Liver (tissue), 9 donors: ENCODE data around the gene ATP2B2. TPM values are rescaled to one million over a fixed set of nuclear protein-coding genes. Genes with fewer than 3 reads are reported as not detected.

Source experiments
- DNase-seq: peaks from one replicate; pipeline ENCODE4 v3.0.0-alpha.2; 2017; ENCODE audit warnings: low spot score
- H3K27ac ChIP-seq, 2 donors: one replicate each; pipeline ENCODE4 v1.7.0; 2013; ENCODE audit warnings: inconsistent platforms in 2 of 2, low read length in 2 of 2, control low read depth in 1 of 2, low read depth in 1 of 2, mild to moderate bottlenecking in 1 of 2
- H3K27me3 ChIP-seq, 4 donors: one replicate each; pipeline versions ENCODE4 v1.6.1 to v1.7.0; 2013; ENCODE audit warnings: low read length in 3 of 4, inconsistent platforms in 1 of 4, mild to moderate bottlenecking in 1 of 4, moderate library complexity in 1 of 4; ENCODE audit not compliant: control insufficient read depth in 4 of 4, insufficient read depth in 4 of 4
- H3K36me3 ChIP-seq, 4 donors: one replicate each; pipeline versions ENCODE4 v1.6.1 to v1.7.0; 2013; ENCODE audit warnings: low read length in 3 of 4, mild to moderate bottlenecking in 3 of 4, low read depth in 1 of 4, moderate library complexity in 1 of 4; ENCODE audit not compliant: control insufficient read depth in 4 of 4, insufficient read depth in 3 of 4
- H3K4me1 ChIP-seq, 4 donors: one replicate each; pipeline versions ENCODE4 v1.6.1 to v1.7.0; 2013; ENCODE audit warnings: low read length in 3 of 4, mild to moderate bottlenecking in 3 of 4, moderate library complexity in 1 of 4; ENCODE audit not compliant: control insufficient read depth in 4 of 4, insufficient read depth in 4 of 4
- H3K4me3 ChIP-seq, 3 donors: one replicate each; pipeline versions ENCODE4 v1.6.1 to v1.7.0; 2013; ENCODE audit warnings: low read length in 3 of 3, control low read depth in 1 of 3, low read depth in 1 of 3, mild to moderate bottlenecking in 1 of 3
- H3K9ac ChIP-seq, 2 donors: one replicate each; pipeline ENCODE4 v1.7.0; 2013; ENCODE audit warnings: low read length in 2 of 2, mild to moderate bottlenecking in 2 of 2, moderate library complexity in 2 of 2, control low read depth in 1 of 2, low read depth in 1 of 2
- H3K9me3 ChIP-seq, 4 donors: one replicate each; pipeline versions ENCODE4 v1.6.1 to v1.7.0; 2013; ENCODE audit warnings: low read length in 3 of 4; ENCODE audit not compliant: control insufficient read depth in 4 of 4
- FOXA1 ChIP-seq: IDR thresholded peaks from 2 replicates; pipeline ENCODE4 v1.6.1; 2016; ENCODE audit warnings: antibody characterized with exemption
- FOXA2 ChIP-seq: IDR thresholded peaks from 2 replicates; pipeline ENCODE4 v1.6.1; 2016; ENCODE audit warnings: antibody characterized with exemption
- GABPA ChIP-seq, 2 donors: IDR thresholded peaks in 1 of 2; conservative IDR thresholded peaks in 1 of 2; 2 replicates each; pipeline ENCODE4 v1.6.1; 2016; ENCODE audit warnings: antibody characterized with exemption in 2 of 2, mild to moderate bottlenecking in 1 of 2, moderate library complexity in 1 of 2
- HNF4A ChIP-seq, 2 donors: conservative IDR thresholded peaks; 2 replicates each; pipeline ENCODE4 v1.6.1; 2016; ENCODE audit warnings: antibody characterized with exemption in 2 of 2, mild to moderate bottlenecking in 2 of 2
- HNF4G ChIP-seq: IDR thresholded peaks from 2 replicates; pipeline ENCODE4 v1.6.1; 2016; ENCODE audit warnings: antibody characterized with exemption
- NR2F2 ChIP-seq: IDR thresholded peaks from 2 replicates; pipeline ENCODE4 v1.6.1; 2016; ENCODE audit warnings: antibody characterized with exemption
- RAD21 ChIP-seq, 2 donors: IDR thresholded peaks; 2 replicates each; pipeline ENCODE4 v1.6.1; 2016; ENCODE audit warnings: antibody characterized with exemption in 2 of 2, mild to moderate bottlenecking in 2 of 2
- RXRA ChIP-seq, 2 donors: IDR thresholded peaks; 2 replicates each; pipeline ENCODE4 v1.6.1; 2017 to 2018; ENCODE audit warnings: antibody characterized with exemption in 2 of 2, mild to moderate bottlenecking in 1 of 2
- SP1 ChIP-seq: IDR thresholded peaks from 2 replicates; pipeline ENCODE4 v1.6.1; 2018; ENCODE audit warnings: antibody characterized with exemption, mild to moderate bottlenecking
- TAF1 ChIP-seq: conservative IDR thresholded peaks from 2 replicates; pipeline ENCODE4 v1.6.1; 2016; ENCODE audit warnings: antibody characterized with exemption, mild to moderate bottlenecking
- WGBS: extraction: QIAGEN DNeasy Blood & Tissue Kit; methylation state at CpG from one replicate; pipeline ENCODE4 v1.1.7; 2013; 5-methylcytosine and 5-hydroxymethylcytosine counted together
- polyA plus RNA-seq, 2 donors: library from polyadenylated mRNA; stranded (reverse) in 1 of 2; unstranded in 1 of 2; fragments of 200-250 nt in 1 of 2; fragments of >200 nt in 1 of 2; fragmentation: Nextera tagmentation in 1 of 2; extraction: Ambion mirVana in 1 of 2; gene quantifications; one replicate each; pipeline versions ENCODE4 v1.2.1 to v1.2.3, GENCODE V29; 2013 to 2015
- total RNA-seq, 2 donors: library from RNA; depleted of rRNA; stranded (reverse); fragments of >200 nt; gene quantifications; one replicate each; pipeline ENCODE4 v1.2.3, GENCODE V29; 2014
- TF ChIP-seq, protein P1 (sequence below): IDR thresholded peaks from 2 replicates; pipeline ENCODE4 v1.6.1; 2016; ENCODE audit warnings: antibody characterized with exemption
- TF ChIP-seq, protein P2 (sequence below): IDR thresholded peaks from 2 replicates; pipeline ENCODE4 v1.6.1; 2016; ENCODE audit warnings: antibody characterized with exemption, mild to moderate bottlenecking
- TF ChIP-seq, protein P3 (sequence below): IDR thresholded peaks from 2 replicates; pipeline ENCODE4 v1.6.1; 2016; ENCODE audit warnings: antibody characterized with exemption
- TF ChIP-seq, protein P4 (sequence below): fragments of 150-350 bp; IDR thresholded peaks from 2 replicates; pipeline ENCODE4 v1.5.1; 2017; ENCODE audit warnings: improper control_type of control experiment, low read depth, low read length; ENCODE audit not compliant: missing input control
- donor health status: healthy.
- donor health status: healthy.
- donor health status: healthy.
- donor health status: healthy.
- donor health status: healthy.

The ATP2B2 gene
- total and polyA plus RNA-seq, 4 donors, result 10.4 to 27.8 (median 20.7) TPM

DNA sequence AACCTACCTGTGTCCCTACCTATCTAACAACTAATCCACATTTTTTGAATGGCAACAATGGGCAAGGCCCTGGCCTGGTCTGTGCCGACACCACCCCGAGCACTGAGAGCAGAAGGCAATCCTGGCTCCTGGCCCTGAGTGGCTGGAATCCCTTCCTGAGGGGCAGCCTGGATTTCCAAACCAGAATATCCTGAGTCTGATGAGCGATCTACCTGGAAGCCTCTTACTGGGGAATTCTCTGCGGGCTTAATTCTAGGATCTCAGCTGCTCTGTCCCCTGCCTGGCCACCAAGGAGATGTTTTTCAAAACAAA lies 22.1 kb downstream of the ATP2B2 start:
- WGBS, result 89% methylated on average over 4 of the region's 4 CpGs
- H3K9me3 ChIP-seq, result peaks cover 0 to 2% (median 0%) of the 10 kb centered on the region in 4 donors
- peaks cover 0 to 1% (median 0%) of the 10 kb centered on the region in 4 donors for H3K36me3 ChIP-seq
- no peak overlapping the region for H3K9ac ChIP-seq
- no peak for DNase-seq
- no peak for TF ChIP-seq TAF1
- TF ChIP-seq RXRA (IDR thresholded peaks at IDR 0.05), result no peak
- no peak for TF ChIP-seq HNF4G
- peaks cover 7 to 13% (median 10%) of the 10 kb centered on the region in 4 donors for H3K4me1 ChIP-seq
- H3K27me3 ChIP-seq, result no peaks in the 10 kb centered on the region
- no peak overlapping the region for H3K4me3 ChIP-seq
- H3K27ac ChIP-seq, result peak overlapping the region in 1 of 2 donors; percentile 10

DNA sequence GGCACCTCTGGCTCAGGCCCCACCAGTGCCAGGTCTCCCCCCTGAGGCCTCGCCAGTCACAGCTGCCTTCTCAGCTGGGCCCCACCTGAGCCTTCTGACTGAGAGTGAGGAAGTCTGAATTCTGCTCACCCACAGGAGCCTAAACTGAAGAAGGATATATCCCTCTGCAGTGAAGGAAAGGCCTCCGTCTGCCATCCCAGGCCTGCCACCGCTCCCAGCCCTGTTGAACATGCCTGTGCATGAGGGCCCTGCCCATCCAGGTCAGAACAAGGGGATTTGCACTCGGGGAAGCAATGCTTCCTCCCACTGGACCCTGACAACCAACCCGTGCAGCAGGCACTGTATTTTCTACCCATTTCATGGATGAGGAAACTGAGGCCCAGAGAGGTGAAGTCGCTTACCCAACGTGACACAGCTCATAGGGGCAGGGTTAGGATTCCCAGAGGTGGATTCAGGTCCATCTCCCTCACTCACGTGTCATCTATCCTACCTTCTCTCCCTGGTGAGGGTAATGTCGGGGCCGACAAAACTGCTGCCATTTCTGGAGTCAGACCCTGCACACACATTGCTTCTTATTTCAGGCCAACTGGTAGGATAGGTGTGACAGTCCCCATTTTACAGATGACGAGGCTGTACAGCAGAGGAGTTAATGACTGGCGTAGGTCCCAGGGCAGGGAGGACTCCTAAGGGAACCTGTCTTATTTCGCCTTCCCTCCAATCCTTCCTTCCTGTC lies 22.6 kb downstream of the ATP2B2 start:
- WGBS, result 92% methylated on average over 13 of the region's 13 CpGs
- H3K4me1 ChIP-seq, result peaks cover 7 to 13% (median 10%) of the 10 kb centered on the region in 4 donors

DNA sequence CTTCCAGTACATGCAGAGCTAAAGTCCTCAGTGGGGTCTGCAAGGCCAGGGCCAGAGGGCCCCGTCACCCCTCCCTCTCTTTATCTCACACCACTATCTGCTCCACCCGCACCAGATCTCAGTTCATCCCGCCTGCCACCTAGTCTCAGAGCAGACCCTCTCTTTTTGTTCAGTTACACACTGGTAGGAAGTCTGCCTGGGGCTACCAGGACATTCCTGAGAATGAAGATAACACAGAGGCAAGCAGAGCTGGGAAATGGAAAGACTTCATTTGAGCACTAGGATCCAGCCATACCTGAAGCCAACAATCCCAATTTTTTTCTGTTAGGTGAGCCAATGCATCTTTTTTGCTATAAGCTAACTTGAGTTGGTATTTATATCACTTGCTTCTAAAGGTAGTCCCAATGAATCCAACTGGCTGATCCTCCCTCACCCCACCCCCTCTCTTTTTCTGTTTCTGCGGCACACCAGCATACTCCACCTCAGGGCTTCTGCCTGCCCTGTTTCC lies 24.5 kb downstream of the ATP2B2 start:
- peaks cover 0 to 2% (median 0%) of the 10 kb centered on the region in 4 donors for H3K9me3 ChIP-seq
- DNase-seq, result no peak
- H3K27ac ChIP-seq, result no peak overlapping the region
- peaks cover 10 to 13% (median 12%) of the 10 kb centered on the region in 4 donors for H3K4me1 ChIP-seq
- 74% methylated on average over 4 of the region's 4 CpGs for WGBS
- no peak overlapping the region for H3K9ac ChIP-seq
- H3K4me3 ChIP-seq, result no peak overlapping the region
- H3K36me3 ChIP-seq, result peaks cover 0 to 1% (median 0%) of the 10 kb centered on the region in 4 donors
- H3K27me3 ChIP-seq, result no peaks in the 10 kb centered on the region
- TF ChIP-seq, protein P1, sequence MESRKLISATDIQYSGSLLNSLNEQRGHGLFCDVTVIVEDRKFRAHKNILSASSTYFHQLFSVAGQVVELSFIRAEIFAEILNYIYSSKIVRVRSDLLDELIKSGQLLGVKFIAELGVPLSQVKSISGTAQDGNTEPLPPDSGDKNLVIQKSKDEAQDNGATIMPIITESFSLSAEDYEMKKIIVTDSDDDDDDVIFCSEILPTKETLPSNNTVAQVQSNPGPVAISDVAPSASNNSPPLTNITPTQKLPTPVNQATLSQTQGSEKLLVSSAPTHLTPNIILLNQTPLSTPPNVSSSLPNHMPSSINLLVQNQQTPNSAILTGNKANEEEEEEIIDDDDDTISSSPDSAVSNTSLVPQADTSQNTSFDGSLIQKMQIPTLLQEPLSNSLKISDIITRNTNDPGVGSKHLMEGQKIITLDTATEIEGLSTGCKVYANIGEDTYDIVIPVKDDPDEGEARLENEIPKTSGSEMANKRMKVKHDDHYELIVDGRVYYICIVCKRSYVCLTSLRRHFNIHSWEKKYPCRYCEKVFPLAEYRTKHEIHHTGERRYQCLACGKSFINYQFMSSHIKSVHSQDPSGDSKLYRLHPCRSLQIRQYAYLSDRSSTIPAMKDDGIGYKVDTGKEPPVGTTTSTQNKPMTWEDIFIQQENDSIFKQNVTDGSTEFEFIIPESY, result no peak
- TF ChIP-seq RXRA (IDR thresholded peaks at IDR 0.05) (no peak), NR2F2 (no peak), SP1 (no peak), GABPA (IDR thresholded peaks at IDR 0.05 in 1 of 2, conservative IDR thresholded peaks at IDR 0.05 in 1 of 2) (no peak), FOXA1 (no peak), HNF4G (no peak), FOXA2 (no peak), RAD21 (IDR thresholded peaks at IDR 0.05) (no peak)
- TF ChIP-seq, protein P2, sequence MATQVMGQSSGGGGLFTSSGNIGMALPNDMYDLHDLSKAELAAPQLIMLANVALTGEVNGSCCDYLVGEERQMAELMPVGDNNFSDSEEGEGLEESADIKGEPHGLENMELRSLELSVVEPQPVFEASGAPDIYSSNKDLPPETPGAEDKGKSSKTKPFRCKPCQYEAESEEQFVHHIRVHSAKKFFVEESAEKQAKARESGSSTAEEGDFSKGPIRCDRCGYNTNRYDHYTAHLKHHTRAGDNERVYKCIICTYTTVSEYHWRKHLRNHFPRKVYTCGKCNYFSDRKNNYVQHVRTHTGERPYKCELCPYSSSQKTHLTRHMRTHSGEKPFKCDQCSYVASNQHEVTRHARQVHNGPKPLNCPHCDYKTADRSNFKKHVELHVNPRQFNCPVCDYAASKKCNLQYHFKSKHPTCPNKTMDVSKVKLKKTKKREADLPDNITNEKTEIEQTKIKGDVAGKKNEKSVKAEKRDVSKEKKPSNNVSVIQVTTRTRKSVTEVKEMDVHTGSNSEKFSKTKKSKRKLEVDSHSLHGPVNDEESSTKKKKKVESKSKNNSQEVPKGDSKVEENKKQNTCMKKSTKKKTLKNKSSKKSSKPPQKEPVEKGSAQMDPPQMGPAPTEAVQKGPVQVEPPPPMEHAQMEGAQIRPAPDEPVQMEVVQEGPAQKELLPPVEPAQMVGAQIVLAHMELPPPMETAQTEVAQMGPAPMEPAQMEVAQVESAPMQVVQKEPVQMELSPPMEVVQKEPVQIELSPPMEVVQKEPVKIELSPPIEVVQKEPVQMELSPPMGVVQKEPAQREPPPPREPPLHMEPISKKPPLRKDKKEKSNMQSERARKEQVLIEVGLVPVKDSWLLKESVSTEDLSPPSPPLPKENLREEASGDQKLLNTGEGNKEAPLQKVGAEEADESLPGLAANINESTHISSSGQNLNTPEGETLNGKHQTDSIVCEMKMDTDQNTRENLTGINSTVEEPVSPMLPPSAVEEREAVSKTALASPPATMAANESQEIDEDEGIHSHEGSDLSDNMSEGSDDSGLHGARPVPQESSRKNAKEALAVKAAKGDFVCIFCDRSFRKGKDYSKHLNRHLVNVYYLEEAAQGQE, result no peak

More for the DNA sequence above, 22.6 kb downstream of the ATP2B2 start:
- Histone ChIP-seq H3K9me3 (peaks cover 0 to 2% (median 0%) of the 10 kb centered on the region in 4 donors), H3K27me3 (no peaks in the 10 kb centered on the region), H3K4me3 (no peak overlapping the region), H3K27ac (peak overlapping the region in 1 of 2 donors; percentile 10), H3K9ac (no peak overlapping the region), H3K36me3 (peaks cover 0 to 1% (median 0%) of the 10 kb centered on the region in 4 donors)
- TF ChIP-seq, protein P3, sequence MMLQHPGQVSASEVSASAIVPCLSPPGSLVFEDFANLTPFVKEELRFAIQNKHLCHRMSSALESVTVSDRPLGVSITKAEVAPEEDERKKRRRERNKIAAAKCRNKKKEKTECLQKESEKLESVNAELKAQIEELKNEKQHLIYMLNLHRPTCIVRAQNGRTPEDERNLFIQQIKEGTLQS, result no peak
- TF ChIP-seq, protein P4, sequence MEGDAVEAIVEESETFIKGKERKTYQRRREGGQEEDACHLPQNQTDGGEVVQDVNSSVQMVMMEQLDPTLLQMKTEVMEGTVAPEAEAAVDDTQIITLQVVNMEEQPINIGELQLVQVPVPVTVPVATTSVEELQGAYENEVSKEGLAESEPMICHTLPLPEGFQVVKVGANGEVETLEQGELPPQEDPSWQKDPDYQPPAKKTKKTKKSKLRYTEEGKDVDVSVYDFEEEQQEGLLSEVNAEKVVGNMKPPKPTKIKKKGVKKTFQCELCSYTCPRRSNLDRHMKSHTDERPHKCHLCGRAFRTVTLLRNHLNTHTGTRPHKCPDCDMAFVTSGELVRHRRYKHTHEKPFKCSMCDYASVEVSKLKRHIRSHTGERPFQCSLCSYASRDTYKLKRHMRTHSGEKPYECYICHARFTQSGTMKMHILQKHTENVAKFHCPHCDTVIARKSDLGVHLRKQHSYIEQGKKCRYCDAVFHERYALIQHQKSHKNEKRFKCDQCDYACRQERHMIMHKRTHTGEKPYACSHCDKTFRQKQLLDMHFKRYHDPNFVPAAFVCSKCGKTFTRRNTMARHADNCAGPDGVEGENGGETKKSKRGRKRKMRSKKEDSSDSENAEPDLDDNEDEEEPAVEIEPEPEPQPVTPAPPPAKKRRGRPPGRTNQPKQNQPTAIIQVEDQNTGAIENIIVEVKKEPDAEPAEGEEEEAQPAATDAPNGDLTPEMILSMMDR, result no peak
- TF ChIP-seq HNF4A (conservative IDR thresholded peaks at IDR 0.05), result no peak
- TF ChIP-seq, protein P1, result no peak
- TF ChIP-seq GABPA (IDR thresholded peaks at IDR 0.05 in 1 of 2, conservative IDR thresholded peaks at IDR 0.05 in 1 of 2), result no peak
- no peak for TF ChIP-seq FOXA1
- no peak for TF ChIP-seq FOXA2
- DNase-seq, result no peak
